Large intestine (tissue), 3 donors: ENCODE results near the gene ANKRD11. TPM values are rescaled to one million over a fixed set of nuclear protein-coding genes. Genes with fewer than 3 reads are reported as not detected.

Source experiments
- DNase-seq, 2 donors: peaks; one replicate each; pipeline versions ENCODE4 v3.0.0 to v3.0.0-alpha.2; 2013
- H3K27ac ChIP-seq: one replicate; pipeline ENCODE4 v1.5.1; 2013; ENCODE audit warnings: low read length
- H3K27me3 ChIP-seq: 2 replicates; pipeline ENCODE4 v1.6.1; 2013; ENCODE audit warnings: low read length; ENCODE audit not compliant: control insufficient read depth, insufficient read depth
- H3K36me3 ChIP-seq: 2 replicates; pipeline ENCODE4 v1.6.1; 2013; ENCODE audit warnings: low read length; ENCODE audit not compliant: control insufficient read depth, insufficient read depth
- H3K4me1 ChIP-seq: one replicate; pipeline ENCODE4 v1.6.1; 2013; ENCODE audit warnings: low read length; ENCODE audit not compliant: control insufficient read depth, insufficient read depth
- H3K4me3 ChIP-seq: one replicate; pipeline ENCODE4 v1.5.1; 2013; ENCODE audit warnings: low read length
- H3K9me3 ChIP-seq: one replicate; pipeline ENCODE4 v1.6.1; 2013; ENCODE audit warnings: mild to moderate bottlenecking, low read depth, low read length, moderate library complexity; ENCODE audit not compliant: control insufficient read depth
- WGBS: methylation state at CpG from one replicate; pipeline ENCODE4 v1.1.5; 2013; ENCODE audit warnings: low lambda C conversion rate; ENCODE audit not compliant: insufficient coverage; 5-methylcytosine and 5-hydroxymethylcytosine counted together
- polyA plus RNA-seq: library from polyadenylated mRNA; unstranded; fragments of 120-200 nt; gene quantifications from one replicate; pipeline ENCODE4 v1.2.1, GENCODE V29; 2013

Gene ANKRD11
- polyA plus RNA-seq, 1 donor, result 83.9 TPM

DNA sequence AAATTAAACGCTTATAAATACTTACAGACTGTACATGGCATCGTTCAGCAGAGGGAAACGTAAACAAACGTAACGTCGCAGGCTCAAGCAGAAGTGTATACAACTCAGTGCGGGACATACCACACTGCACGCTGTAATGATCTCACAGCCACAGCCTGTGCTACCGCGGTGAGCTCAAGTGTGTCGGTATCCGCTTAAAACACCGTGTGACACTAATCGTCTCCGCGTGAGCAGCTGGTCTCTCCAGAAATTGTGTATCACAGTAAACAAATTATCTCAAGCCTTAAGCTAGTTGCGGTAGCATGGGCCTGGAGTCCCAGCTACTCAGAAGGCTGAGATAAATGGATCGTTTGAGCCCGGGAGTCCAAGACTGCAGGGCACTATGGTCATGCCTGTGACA lies 115.3 kb downstream of the ANKRD11 start:
- H3K27me3 ChIP-seq, result no peaks in the 10 kb centered on the region
- H3K4me1 ChIP-seq, result no peaks in the 10 kb centered on the region
- H3K27ac ChIP-seq, result peak overlapping the region; percentile 24
- H3K36me3 ChIP-seq, result peaks cover 18% of the 10 kb centered on the region
- no CpG with 5 or more reads among the region's 19 CpGs for WGBS
- H3K4me3 ChIP-seq, result no peak overlapping the region
- DNase-seq, result peak; percentile 31 to 44
- peaks cover 22% of the 10 kb centered on the region for H3K9me3 ChIP-seq

DNA sequence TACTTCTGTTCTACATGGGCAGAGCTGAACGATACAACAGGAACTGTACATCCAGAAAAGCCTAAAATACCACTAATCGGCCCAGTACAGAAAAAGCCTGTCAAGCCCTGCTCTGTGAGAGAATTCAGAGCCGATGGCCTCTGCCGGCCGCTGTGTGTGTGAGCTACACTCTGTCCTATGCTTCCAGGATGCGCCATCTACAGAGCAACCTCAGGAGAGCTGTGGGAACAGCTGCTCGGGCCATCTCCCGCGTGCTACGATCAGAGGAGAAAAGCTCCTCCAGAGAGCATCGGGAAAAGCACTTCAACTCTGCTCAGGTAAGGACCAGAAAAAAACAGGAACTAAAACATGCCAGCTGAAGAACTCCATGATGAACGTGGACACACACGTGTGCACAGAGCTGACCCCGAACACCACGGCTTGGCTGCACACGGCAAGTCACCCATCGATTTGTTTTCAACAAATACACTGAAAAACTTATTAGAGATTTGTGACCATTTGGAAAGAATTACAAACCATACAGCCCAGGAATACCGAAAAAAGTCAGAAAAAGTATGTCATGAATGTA lies 115.9 kb downstream of the ANKRD11 start:
- H3K4me3 ChIP-seq, result no peak overlapping the region
- no peak for DNase-seq
- peaks cover 22% of the 10 kb centered on the region for H3K9me3 ChIP-seq
- no peaks in the 10 kb centered on the region for H3K4me1 ChIP-seq
- no peaks in the 10 kb centered on the region for H3K27me3 ChIP-seq
- WGBS, result no CpG with 5 or more reads among the region's 18 CpGs
- peaks cover 18% of the 10 kb centered on the region for H3K36me3 ChIP-seq
- peak overlapping the region; percentile 24 for H3K27ac ChIP-seq

DNA sequence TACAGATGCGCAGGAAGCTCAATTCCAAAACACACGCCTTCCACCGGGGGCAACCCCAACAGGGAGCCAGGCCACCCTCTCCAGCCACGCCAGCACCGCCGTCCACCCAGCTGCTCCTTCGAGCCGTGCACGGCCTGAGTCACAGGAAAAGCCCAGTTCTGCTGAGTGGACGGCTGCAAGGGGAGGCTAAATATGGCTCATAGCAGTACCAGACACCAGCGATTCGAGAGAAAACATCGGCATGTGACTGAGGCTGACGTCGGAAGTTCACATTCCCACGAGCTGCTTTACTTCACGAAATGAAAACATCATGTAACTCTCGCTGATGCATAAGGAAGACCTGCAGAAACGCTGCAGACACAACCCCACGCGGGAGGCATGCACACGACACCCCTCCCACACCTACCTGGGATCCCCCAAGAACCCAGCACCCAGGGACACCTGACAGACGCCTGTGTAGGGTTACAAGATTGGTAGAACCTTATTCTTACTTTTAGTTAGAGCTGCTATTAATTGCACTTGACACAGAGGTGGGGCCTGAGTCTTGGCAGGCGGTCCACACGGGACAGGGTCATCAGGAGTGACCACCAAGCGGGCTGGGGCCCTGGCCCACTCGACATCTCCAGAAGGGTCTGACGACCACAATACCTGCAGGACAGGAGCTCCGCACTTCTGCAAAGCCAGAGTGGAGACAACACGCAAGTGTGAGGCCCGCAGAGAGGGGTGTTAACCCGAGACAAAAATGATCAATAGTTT lies 116.8 kb downstream of the ANKRD11 start:
- Histone ChIP-seq H3K27me3 (no peaks in the 10 kb centered on the region), H3K27ac (no peak overlapping the region), H3K36me3 (peaks cover 18% of the 10 kb centered on the region), H3K4me3 (no peak overlapping the region), H3K4me1 (no peaks in the 10 kb centered on the region), H3K9me3 (peaks cover 22% of the 10 kb centered on the region)
- no peak for DNase-seq
- WGBS, result 93% methylated on average over 3 of the region's 32 CpGs

DNA sequence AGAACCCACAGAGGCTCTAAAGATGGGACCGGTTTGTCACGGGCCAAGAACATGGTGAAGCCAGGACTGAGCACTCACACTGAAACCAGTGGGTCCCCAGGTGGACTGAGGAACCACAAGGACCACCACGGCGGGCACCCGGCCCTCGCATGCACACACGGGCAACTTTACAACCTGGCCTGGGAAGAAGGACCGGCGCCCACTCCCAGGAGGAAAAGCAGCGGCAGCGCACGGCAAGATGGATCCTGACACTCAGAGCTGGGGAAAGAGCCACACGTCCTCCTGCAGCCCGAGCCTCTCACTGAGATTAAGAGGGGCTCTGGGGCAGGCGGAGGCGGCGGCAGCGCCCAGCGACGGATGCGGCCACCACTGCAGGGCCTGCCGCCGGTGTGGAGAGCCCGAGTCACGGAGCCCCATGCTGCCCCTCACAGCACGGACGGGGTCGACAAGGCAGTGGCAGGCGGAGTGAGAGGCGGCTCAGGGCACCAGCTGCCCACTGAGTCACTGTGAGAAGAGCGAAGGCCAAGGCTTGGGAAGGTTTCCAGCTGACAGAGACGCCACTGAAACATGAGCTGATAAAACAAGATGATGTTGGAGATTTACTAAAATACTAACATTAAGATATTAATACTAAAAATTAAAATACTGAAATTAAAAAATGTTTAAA lies 118.3 kb downstream of the ANKRD11 start:
- Histone ChIP-seq H3K4me1 (no peaks in the 10 kb centered on the region), H3K9me3 (peaks cover 22% of the 10 kb centered on the region), H3K27ac (no peak overlapping the region), H3K27me3 (no peaks in the 10 kb centered on the region), H3K4me3 (no peak overlapping the region), H3K36me3 (peaks cover 18% of the 10 kb centered on the region)
- DNase-seq, result no peak
- no CpG with 5 or more reads among the region's 32 CpGs for WGBS

DNA sequence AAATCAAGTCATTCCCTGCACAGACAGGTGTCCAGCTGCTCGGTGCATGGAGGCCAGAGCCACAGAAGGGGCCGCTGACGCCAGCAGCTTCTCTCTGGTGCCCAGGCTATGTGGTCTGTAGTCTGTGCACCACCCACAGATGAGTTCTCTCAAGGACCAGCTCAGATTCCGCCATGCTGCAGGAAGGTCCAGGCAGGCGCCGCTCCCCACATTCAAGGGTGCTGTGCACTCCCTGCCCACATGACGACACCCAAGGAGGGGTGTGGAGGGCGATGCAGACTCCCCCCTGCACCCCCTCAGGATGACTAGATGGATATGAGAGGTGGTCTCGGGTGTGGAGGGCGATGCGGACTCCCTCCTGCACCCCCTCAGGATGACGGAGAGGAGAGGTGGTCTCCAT lies 119.0 kb downstream of the ANKRD11 start:
- H3K36me3 ChIP-seq, result peaks cover 18% of the 10 kb centered on the region
- DNase-seq, result no peak
- H3K4me3 ChIP-seq, result no peak overlapping the region
- no peak overlapping the region for H3K27ac ChIP-seq
- no peaks in the 10 kb centered on the region for H3K27me3 ChIP-seq
- WGBS, result no CpG with 5 or more reads among the region's 12 CpGs
- H3K9me3 ChIP-seq, result peaks cover 19% of the 10 kb centered on the region
- H3K4me1 ChIP-seq, result no peaks in the 10 kb centered on the region

DNA sequence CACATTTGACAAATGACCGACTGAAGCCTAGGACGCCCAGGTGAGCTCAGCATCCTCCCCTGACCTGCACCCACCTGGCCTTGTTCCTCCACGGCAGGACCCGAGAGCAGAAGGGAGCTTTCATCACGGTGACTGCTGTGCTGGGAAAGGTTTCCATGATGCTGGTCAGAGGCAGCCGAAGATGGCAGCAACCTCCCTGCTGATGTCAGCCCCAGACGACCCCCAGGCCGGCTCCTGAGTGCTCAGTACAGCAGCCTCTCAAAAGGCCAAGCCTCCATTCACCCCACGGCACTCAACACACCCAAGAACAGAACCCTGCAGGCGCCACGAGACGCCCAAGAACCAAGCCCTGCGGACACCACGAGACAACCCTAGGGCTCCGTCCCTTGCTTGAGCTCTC lies 119.8 kb downstream of the ANKRD11 start:
- Histone ChIP-seq H3K4me1 (no peaks in the 10 kb centered on the region), H3K4me3 (no peak overlapping the region), H3K27me3 (no peaks in the 10 kb centered on the region), H3K36me3 (peaks cover 18% of the 10 kb centered on the region), H3K9me3 (peaks cover 14% of the 10 kb centered on the region), H3K27ac (no peak overlapping the region)
- no CpG with 5 or more reads among the region's 15 CpGs for WGBS
- DNase-seq, result no peak

DNA sequence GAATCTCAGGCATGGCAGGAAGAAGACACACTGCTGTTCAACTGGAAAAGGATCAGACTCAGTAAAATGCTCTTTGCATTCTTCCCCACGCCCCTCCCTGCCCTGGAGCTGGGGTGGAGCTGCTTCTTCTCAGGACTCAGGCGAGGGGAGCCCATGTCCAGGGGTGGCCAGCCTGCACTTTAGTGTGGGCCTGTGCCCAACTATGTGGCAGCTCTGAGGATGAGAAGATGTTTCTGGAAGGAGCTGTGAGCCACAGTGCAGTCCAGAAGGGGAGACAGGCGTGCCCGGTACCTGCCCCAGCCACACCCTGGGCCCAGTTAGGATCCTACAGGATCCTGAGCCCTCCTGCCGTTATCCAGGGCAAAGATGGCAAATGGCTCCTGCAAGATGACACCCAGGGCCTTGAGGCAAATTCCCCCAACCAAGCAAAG lies 120.3 kb downstream of the ANKRD11 start:
- Histone ChIP-seq H3K27me3 (no peaks in the 10 kb centered on the region), H3K4me3 (no peak overlapping the region), H3K36me3 (peaks cover 18% of the 10 kb centered on the region), H3K4me1 (no peaks in the 10 kb centered on the region), H3K9me3 (peaks cover 9% of the 10 kb centered on the region), H3K27ac (no peak overlapping the region)
- DNase-seq, result no peak
- no CpG with 5 or more reads among the region's 5 CpGs for WGBS

DNA sequence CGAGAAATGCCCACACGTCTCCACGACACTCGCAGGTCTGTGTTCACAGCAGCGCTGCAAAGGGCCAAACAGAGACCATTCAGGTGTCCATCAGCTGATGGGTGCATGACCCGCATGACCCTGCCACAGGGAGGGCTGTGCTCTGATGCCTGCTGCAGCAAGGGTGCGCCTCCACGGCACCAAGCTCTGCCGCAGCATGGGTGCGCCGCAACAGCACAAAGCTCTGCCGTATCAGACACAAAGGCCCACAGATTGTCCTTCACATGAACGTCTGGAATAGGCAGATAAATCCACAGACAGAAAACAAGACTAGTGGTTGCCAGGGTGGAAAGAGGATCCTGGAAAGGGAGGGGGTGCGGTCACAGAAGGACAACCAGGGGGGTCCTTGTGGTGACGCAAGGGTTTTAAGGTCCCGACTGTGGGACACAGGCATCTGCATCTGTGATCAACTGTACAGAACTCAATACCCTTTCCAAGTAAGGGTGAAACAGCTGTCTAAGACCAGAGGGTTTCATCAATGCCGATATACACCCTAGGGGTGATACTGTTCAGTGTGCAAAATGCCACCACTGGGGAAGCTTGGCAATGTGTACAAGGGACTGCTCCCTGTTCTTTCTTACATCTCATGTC lies 121.0 kb downstream of the ANKRD11 start:
- Histone ChIP-seq H3K36me3 (peaks cover 18% of the 10 kb centered on the region), H3K4me3 (no peak overlapping the region), H3K9me3 (peaks cover 7% of the 10 kb centered on the region), H3K27ac (no peak overlapping the region), H3K27me3 (no peaks in the 10 kb centered on the region), H3K4me1 (no peaks in the 10 kb centered on the region)
- no CpG with 5 or more reads among the region's 17 CpGs for WGBS
- no peak for DNase-seq

DNA sequence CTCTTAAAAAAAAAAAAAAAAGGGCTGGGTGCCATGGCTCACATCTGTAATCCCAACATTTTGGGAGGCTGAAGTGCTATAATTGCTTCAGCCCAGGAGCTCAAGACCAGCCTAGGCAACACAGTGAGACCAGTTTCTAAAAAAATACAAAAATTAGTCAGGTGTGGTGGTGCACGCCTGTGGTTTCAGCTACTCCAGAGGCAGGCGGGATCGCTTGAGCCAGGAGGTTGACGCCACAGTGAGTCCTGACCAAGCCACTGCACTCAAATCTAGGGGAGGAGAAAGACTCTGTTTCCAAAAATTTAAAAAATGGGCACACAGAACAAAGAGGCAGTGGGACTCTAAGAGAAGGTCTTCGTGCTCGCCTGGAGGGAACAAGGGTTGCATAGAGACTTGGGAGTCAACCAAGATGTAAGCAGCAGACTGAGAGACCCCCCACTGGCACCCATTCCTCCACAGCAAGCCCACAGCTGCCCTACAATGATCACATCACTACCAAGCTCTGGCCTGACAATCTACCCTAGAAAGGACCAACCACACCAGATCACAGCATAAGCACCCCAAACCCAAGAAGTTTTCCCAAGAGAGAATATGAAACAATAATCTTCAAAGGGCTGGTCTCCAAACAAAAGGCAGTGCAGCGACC lies 121.6 kb downstream of the ANKRD11 start:
- WGBS, result no CpG with 5 or more reads among the region's 7 CpGs
- H3K36me3 ChIP-seq, result peaks cover 18% of the 10 kb centered on the region
- H3K27me3 ChIP-seq, result no peaks in the 10 kb centered on the region
- H3K4me3 ChIP-seq, result no peak overlapping the region
- DNase-seq, result no peak
- no peak overlapping the region for H3K27ac ChIP-seq
- peaks cover 4% of the 10 kb centered on the region for H3K4me1 ChIP-seq
- peaks cover 6% of the 10 kb centered on the region for H3K9me3 ChIP-seq

DNA sequence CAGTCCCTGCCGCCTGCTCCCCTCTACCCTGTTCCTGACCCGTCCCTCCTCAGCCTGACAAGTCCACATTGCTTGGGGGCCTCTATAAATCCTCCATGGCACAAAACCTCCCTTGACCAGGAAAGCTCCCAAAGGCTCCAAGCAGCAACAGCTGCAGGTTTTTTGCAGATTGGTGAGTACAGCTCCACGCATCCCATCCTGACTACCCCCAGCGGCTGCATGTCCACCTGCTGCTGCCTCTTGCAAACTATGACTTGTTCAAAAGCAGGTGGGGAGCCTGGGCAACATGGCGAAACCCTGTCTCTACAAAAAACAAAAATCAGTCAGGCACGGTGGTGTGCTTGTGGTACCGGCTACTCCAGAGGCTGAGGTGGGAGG lies 122.8 kb downstream of the ANKRD11 start:
- Histone ChIP-seq H3K4me3 (no peak overlapping the region), H3K9me3 (no peaks in the 10 kb centered on the region), H3K27ac (no peak overlapping the region), H3K27me3 (no peaks in the 10 kb centered on the region), H3K36me3 (peaks cover 13% of the 10 kb centered on the region), H3K4me1 (peaks cover 4% of the 10 kb centered on the region)
- WGBS, result no CpG with 5 or more reads among the region's 7 CpGs
- no peak for DNase-seq
